Esophagus squamous epithelium (tissue), 5 donors: ENCODE measurements around the gene MRFAP1L1. TPM values are rescaled to one million over a fixed set of nuclear protein-coding genes. Genes with fewer than 3 reads are reported as not detected.

Experiments used
- DNase-seq: peaks from one replicate; lab custom pipeline; 2025; lab: John Stamatoyannopoulos, UW
- H3K27ac ChIP-seq, 4 donors: fragments of 200-600 bp; sonication (generic); one replicate each; pipeline ENCODE4 v1.5.1; 2016 to 2019; ENCODE audit warnings: mild to moderate bottlenecking in 1 of 4
- H3K27me3 ChIP-seq, 4 donors: fragments of 200-600 bp; sonication (generic); 1 replicate in 3 of 4; 2 replicates in 1 of 4; pipeline versions ENCODE4 v1.5.1 to v1.6.0; 2017 to 2021; ENCODE audit warnings: antibody characterized with exemption in 1 of 4
- H3K36me3 ChIP-seq, 3 donors: fragments of 200-600 bp; sonication (generic); one replicate each; pipeline ENCODE4 v1.5.1; 2016 to 2019
- H3K4me1 ChIP-seq, 3 donors: fragments of 200-600 bp; sonication (generic); one replicate each; pipeline ENCODE4 v1.5.1; 2017 to 2019
- H3K4me3 ChIP-seq, 4 donors: fragments of 200-600 bp; sonication (generic); 1 replicate in 3 of 4; 2 replicates in 1 of 4; pipeline ENCODE4 v1.5.1; 2016 to 2019; ENCODE audit warnings: mild to moderate bottlenecking in 2 of 4, moderate library complexity in 1 of 4
- H3K9me3 ChIP-seq, 3 donors: fragments of 200-600 bp; sonication (generic); one replicate each; pipeline ENCODE4 v1.5.1; 2016 to 2019
- CTCF ChIP-seq, 6 experiments: fragments of 450-650 bp in 4 of 6; fragments of 200-600 bp in 2 of 6; sonication (generic) in 2 of 6; IDR thresholded peaks; one replicate each; pipeline ENCODE4 v1.5.1; 2016 to 2019; ENCODE audit warnings: antibody characterized with exemption in 6 of 6, mild to moderate bottlenecking in 4 of 6, moderate library complexity in 4 of 6
- POLR2A ChIP-seq, 4 donors: fragments of 450-650 bp; IDR thresholded peaks; one replicate each; pipeline ENCODE4 v1.6.1; 2017; ENCODE audit warnings: antibody characterized with exemption in 4 of 4, mild to moderate bottlenecking in 4 of 4, moderate library complexity in 3 of 4
- WGBS, 2 donors: methylation state at CpG; one replicate each; pipeline ENCODE4 v1.1.5; 2018; 5-methylcytosine and 5-hydroxymethylcytosine counted together
- intact Hi-C: fragments of 100-400 bp; cut with DNase I; formaldehyde crosslinking; loops from one replicate; pipeline ENCODE4 v1.15.0; 2022
- total RNA-seq, 4 donors: library from RNA; depleted of rRNA; stranded (reverse); fragments of >200 nt; gene quantifications; one replicate each; pipeline ENCODE4 v1.1.0, GENCODE V29; 2016
- donor health status: DM: yes; HTN: yes; CAD: no.

MRFAP1L1 gene
- total RNA-seq, 4 donors from 2014 or later, result 29.5 to 63.5 (median 48.2) TPM

GRCh38 chr4:6731318-6731675 lies 21.6 kb upstream of the MRFAP1L1 start:
- no peaks in the 10 kb centered on the region for H3K36me3 ChIP-seq
- H3K9me3 ChIP-seq, result no peaks in the 10 kb centered on the region
- H3K4me1 ChIP-seq, result peaks cover 11 to 23% (median 14%) of the 10 kb centered on the region in 3 donors
- intact Hi-C loops, result no loop called here
- H3K4me3 ChIP-seq, result no peak overlapping the region
- TF ChIP-seq POLR2A (IDR thresholded peaks at IDR 0.05) (no peak), CTCF (IDR thresholded peaks at IDR 0.05) (no peak)
- 96% methylated on average over 7 of the region's 8 CpGs; no CpG with 5 or more reads in 1 of the 2 donors for WGBS, 2 donors
- DNase-seq, result no peak
- H3K27me3 ChIP-seq, result no peaks in the 10 kb centered on the region
- no peak overlapping the region for H3K27ac ChIP-seq

- Histone ChIP-seq H3K4me1 (peaks cover 11 to 23% (median 14%) of the 10 kb centered on the region in 3 donors), H3K36me3 (no peaks in the 10 kb centered on the region), H3K9me3 (no peaks in the 10 kb centered on the region), H3K27me3 (no peaks in the 10 kb centered on the region), H3K27ac (no peak overlapping the region), H3K4me3 (no peak overlapping the region)
- no peak for TF ChIP-seq POLR2A (IDR thresholded peaks at IDR 0.05)
- TF ChIP-seq CTCF (IDR thresholded peaks at IDR 0.05), result no peak
- intact Hi-C loops, result no loop called here
- WGBS, 2 donors, result 46 to 67% methylated on average over 7 to 15 of the region's 20 CpGs
- no peak for DNase-seq
Observed at GRCh38 chr4:6730603-6731317, 21.1 kb upstream of the MRFAP1L1 start.

GRCh38 chr4:6728320-6729029 lies 18.8 kb upstream of the MRFAP1L1 start:
- Histone ChIP-seq H3K27me3 (no peaks in the 10 kb centered on the region), H3K4me3 (no peak overlapping the region), H3K9me3 (no peaks in the 10 kb centered on the region), H3K27ac (no peak overlapping the region), H3K4me1 (peaks cover 11 to 30% (median 20%) of the 10 kb centered on the region in 3 donors), H3K36me3 (no peaks in the 10 kb centered on the region)
- no peak for DNase-seq
- TF ChIP-seq POLR2A (IDR thresholded peaks at IDR 0.05) (no peak), CTCF (IDR thresholded peaks at IDR 0.05) (no peak)
- WGBS, 2 donors, result 80 to 87% methylated on average over 15 of the region's 15 CpGs
- intact Hi-C loops, result no loop called here

- 60 to 64% methylated on average over 1 to 2 of the region's 3 CpGs for WGBS, 2 donors
- intact Hi-C loops, result no loop called here
- DNase-seq, result no peak
- Histone ChIP-seq H3K36me3 (no peaks in the 10 kb centered on the region), H3K9me3 (no peaks in the 10 kb centered on the region), H3K27ac (no peak overlapping the region), H3K4me1 (peaks cover 7 to 24% (median 14%) of the 10 kb centered on the region in 3 donors), H3K4me3 (no peak overlapping the region), H3K27me3 (no peaks in the 10 kb centered on the region)
- no peak for TF ChIP-seq CTCF (IDR thresholded peaks at IDR 0.05)
- TF ChIP-seq POLR2A (IDR thresholded peaks at IDR 0.05), result no peak
Observed at GRCh38 chr4:6727943-6728250, 18.2 kb upstream of the MRFAP1L1 start.
